H1 (cell line): ENCODE data around the gene LAMB3.

ENCODE experiments used
- BCL11A ChIP-seq, 2 experiments: IDR thresholded peaks; one replicate each; pipeline ENCODE4 v1.6.1; 2011; ENCODE audit warnings: low read depth in 2 of 2, low read length in 2 of 2, mild to moderate bottlenecking in 2 of 2
- CBX5 ChIP-seq: fragments of 300-800, 300-1000 bp; sonication (generic); IDR thresholded peaks from 2 replicates; pipeline ENCODE4 v1.7.1; 2016; ENCODE audit warnings: antibody characterized with exemption, low read length, low read depth
- CBX8 ChIP-seq: fragments of 300-800, 300-1000 bp; sonication (generic); IDR thresholded peaks from 2 replicates; pipeline ENCODE4 v1.7.1; 2016; ENCODE audit warnings: low read depth, low read length, borderline replicate concordance
- EZH2 ChIP-seq: fragments of 200-600 bp; sonication (generic); IDR thresholded peaks from 2 replicates; pipeline ENCODE4 v1.7.1; 2012; ENCODE audit warnings: low read depth, mild to moderate bottlenecking, moderate library complexity, low read length, inconsistent platforms; ENCODE audit not compliant: severe bottlenecking
- PHF8 ChIP-seq: fragments of 200-600 bp; sonication (generic); conservative IDR thresholded peaks from 2 replicates; pipeline ENCODE4 v1.7.1; 2012; ENCODE audit warnings: low read depth, mild to moderate bottlenecking, inconsistent platforms, low read length, moderate library complexity
- POLR2A ChIP-seq, 2 experiments: IDR thresholded peaks; 1 replicate in 1 of 2; 2 replicates in 1 of 2; pipeline ENCODE4 v1.6.1; 2011; ENCODE audit warnings: low read depth in 2 of 2, low read length in 2 of 2, mild to moderate bottlenecking in 2 of 2; ENCODE audit errors: control extremely low read depth in 1 of 2
- POLR2AphosphoS5 ChIP-seq: IDR thresholded peaks from 2 replicates; pipeline ENCODE4 v1.6.1; 2011; ENCODE audit warnings: low read depth, low read length
- RFX5 ChIP-seq: IDR thresholded peaks from 2 replicates; pipeline ENCODE4 v1.6.1; 2011; ENCODE audit warnings: low read depth, low read length, improper control_type of control experiment, borderline replicate concordance
- RNF2 ChIP-seq: fragments of 200-900, 300-1000 bp; sonication (generic); IDR thresholded peaks from 2 replicates; pipeline ENCODE4 v1.7.1; 2016; ENCODE audit warnings: borderline replicate concordance, low read depth, mild to moderate bottlenecking, antibody characterized with exemption, low read length; ENCODE audit not compliant: poor library complexity, severe bottlenecking; ENCODE audit errors: missing control alignments
- TAF1 ChIP-seq: IDR thresholded peaks from 2 replicates; pipeline ENCODE4 v1.6.1; 2011; ENCODE audit warnings: mild to moderate bottlenecking, low read depth, low read length
- TCF12 ChIP-seq: IDR thresholded peaks from 2 replicates; pipeline ENCODE4 v1.6.1; 2011; ENCODE audit warnings: low read depth, mild to moderate bottlenecking, low read length
- TF ChIP-seq, protein P1 (sequence below): IDR thresholded peaks from 2 replicates; pipeline ENCODE4 v1.6.1; 2011; ENCODE audit warnings: low read depth, mild to moderate bottlenecking, low read length; ENCODE audit not compliant: insufficient read depth
- TF ChIP-seq, protein P2 (sequence below), 3 experiments: IDR thresholded peaks; 1 replicate in 2 of 3; 2 replicates in 1 of 3; pipeline versions ENCODE4 v1.5.1 to v1.6.1; 2011; ENCODE audit warnings: low read length in 3 of 3, mild to moderate bottlenecking in 3 of 3, inconsistent platforms in 2 of 3, low read depth in 1 of 3, moderate library complexity in 1 of 3; ENCODE audit not compliant: insufficient read depth in 1 of 3; ENCODE audit errors: control extremely low read depth in 1 of 3
- TF ChIP-seq, protein P3 (sequence below): IDR thresholded peaks from 2 replicates; pipeline ENCODE4 v1.6.1; 2012; ENCODE audit warnings: low read length, inconsistent platforms

DNA sequence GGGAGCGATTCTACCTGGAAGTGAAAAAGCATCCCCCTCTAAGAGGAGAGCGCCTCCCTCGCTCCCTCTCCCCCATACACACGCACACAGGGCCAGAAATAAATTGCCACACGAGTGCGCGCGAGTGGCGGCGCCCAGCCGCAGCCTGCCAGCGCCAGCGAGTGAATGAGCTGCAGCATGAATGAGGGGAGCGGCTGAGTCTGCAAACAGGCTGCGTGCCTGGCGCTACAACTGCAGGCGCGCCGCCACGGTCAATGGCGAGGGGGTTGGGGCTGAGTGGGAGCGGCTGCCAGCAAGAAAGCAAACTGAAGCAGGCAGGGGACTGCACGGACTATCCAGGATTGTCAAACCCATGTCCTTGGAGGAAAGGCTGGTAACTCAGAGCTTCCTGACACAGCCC, 66.6 kb downstream of the LAMB3 start:
- TF ChIP-seq CBX8 (no peak), POLR2AphosphoS5 (no peak), BCL11A (IDR thresholded peaks at IDR 0.05; ENCODE audit: low read depth in 2 of 2, low read length in 2 of 2) (no peak), TCF12 (no peak), RNF2 (no peak), POLR2A (IDR thresholded peaks at IDR 0.05; ENCODE audit: control extremely low read depth in 1 of 2, low read depth in 2 of 2, low read length in 2 of 2) (no peak), TAF1 (peak; percentile 32; the same call in 1 of the 2 replicates), EZH2 (no peak), CBX5 (no peak), RFX5 (no peak), PHF8 (no peak)
- TF ChIP-seq, protein P1, sequence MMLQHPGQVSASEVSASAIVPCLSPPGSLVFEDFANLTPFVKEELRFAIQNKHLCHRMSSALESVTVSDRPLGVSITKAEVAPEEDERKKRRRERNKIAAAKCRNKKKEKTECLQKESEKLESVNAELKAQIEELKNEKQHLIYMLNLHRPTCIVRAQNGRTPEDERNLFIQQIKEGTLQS, result no peak
- TF ChIP-seq, protein P2, sequence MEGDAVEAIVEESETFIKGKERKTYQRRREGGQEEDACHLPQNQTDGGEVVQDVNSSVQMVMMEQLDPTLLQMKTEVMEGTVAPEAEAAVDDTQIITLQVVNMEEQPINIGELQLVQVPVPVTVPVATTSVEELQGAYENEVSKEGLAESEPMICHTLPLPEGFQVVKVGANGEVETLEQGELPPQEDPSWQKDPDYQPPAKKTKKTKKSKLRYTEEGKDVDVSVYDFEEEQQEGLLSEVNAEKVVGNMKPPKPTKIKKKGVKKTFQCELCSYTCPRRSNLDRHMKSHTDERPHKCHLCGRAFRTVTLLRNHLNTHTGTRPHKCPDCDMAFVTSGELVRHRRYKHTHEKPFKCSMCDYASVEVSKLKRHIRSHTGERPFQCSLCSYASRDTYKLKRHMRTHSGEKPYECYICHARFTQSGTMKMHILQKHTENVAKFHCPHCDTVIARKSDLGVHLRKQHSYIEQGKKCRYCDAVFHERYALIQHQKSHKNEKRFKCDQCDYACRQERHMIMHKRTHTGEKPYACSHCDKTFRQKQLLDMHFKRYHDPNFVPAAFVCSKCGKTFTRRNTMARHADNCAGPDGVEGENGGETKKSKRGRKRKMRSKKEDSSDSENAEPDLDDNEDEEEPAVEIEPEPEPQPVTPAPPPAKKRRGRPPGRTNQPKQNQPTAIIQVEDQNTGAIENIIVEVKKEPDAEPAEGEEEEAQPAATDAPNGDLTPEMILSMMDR (IDR thresholded peaks at IDR 0.05; ENCODE audit: control extremely low read depth in 1 of 3, insufficient read depth in 1 of 3, low read depth in 1 of 3, low read length in 3 of 3), result no peak
- TF ChIP-seq, protein P3, sequence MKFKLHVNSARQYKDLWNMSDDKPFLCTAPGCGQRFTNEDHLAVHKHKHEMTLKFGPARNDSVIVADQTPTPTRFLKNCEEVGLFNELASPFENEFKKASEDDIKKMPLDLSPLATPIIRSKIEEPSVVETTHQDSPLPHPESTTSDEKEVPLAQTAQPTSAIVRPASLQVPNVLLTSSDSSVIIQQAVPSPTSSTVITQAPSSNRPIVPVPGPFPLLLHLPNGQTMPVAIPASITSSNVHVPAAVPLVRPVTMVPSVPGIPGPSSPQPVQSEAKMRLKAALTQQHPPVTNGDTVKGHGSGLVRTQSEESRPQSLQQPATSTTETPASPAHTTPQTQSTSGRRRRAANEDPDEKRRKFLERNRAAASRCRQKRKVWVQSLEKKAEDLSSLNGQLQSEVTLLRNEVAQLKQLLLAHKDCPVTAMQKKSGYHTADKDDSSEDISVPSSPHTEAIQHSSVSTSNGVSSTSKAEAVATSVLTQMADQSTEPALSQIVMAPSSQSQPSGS, result no peak
